Retinal pigment epithelial cell (primary cell): ENCODE measurements around the gene FAM83D.

Source experiments
- DNase-seq: peaks from one replicate; pipeline ENCODE4 v3.0.0-alpha.2; 2010; ENCODE audit warnings: low read depth
- H3K4me3 ChIP-seq: 2 replicates; pipeline ENCODE4 v1.5.1; 2011; ENCODE audit warnings: mild to moderate bottlenecking, low read length, control low read depth, moderate library complexity
- CTCF ChIP-seq: conservative IDR thresholded peaks from 2 replicates; pipeline ENCODE4 v1.5.1; 2011; ENCODE audit warnings: low read depth, low read length, control low read depth, inconsistent platforms

FAM83D gene

GRCh38 chr20:38926142-38926933, at the start of gene FAM83D:
Gene FAM83D (plus strand): TSS chr20:38926417. CDS start chr20:38926443, 26 bp downstream.
- TF ChIP-seq CTCF, result no peak
- peak; percentile 92 for DNase-seq
- peak within 1 kb of the TSS; percentile 77 for H3K4me3 ChIP-seq

- DNase-seq, result no peak
These were observed 48.7 kb upstream of the FAM83D start for GRCh38 chr20:38877483-38877882.

GRCh38 chr20:38878866-38879265, 47.4 kb upstream of the FAM83D start:
- no peak overlapping the region for H3K4me3 ChIP-seq
- TF ChIP-seq CTCF, result no peak
- DNase-seq, result no peak

More at GRCh38 chr20:38877483-38877882, 48.7 kb upstream of the FAM83D start:
- H3K4me3 ChIP-seq, result no peak overlapping the region
- TF ChIP-seq CTCF, result no peak

GRCh38 chr20:38880952-38881735, 45.1 kb upstream of the FAM83D start:
- H3K4me3 ChIP-seq, result no peak overlapping the region
- no peak for DNase-seq
- no peak for TF ChIP-seq CTCF

- H3K4me3 ChIP-seq, result no peak overlapping the region
- TF ChIP-seq CTCF, result no peak
- DNase-seq, result no peak
These were observed 44.3 kb upstream of the FAM83D start for GRCh38 chr20:38881806-38882440.

GRCh38 chr20:38882600-38882999, 43.6 kb upstream of the FAM83D start:
- TF ChIP-seq CTCF, result no peak
- DNase-seq, result no peak
- no peak overlapping the region for H3K4me3 ChIP-seq
